GM23338 (cell line): ENCODE measurements around the gene ARHGEF28.

ENCODE experiments used
- CTCF ChIP-seq, 2 experiments: fragments of 200-600 bp in 1 of 2; sonication (generic) in 1 of 2; conservative IDR thresholded peaks; 2 replicates each; pipeline versions ENCODE4 v1.5.1 to v1.6.1; 2016 to 2017; ENCODE audit warnings: antibody characterized with exemption in 2 of 2, low read depth in 2 of 2, mild to moderate bottlenecking in 2 of 2, moderate library complexity in 1 of 2
- EZH2 ChIP-seq: fragments of 200-600 bp; sonication (generic); IDR thresholded peaks from one replicate; pipeline ENCODE4 v1.8.0; 2017; ENCODE audit warnings: antibody characterized with exemption, mild to moderate bottlenecking, low read depth; ENCODE audit not compliant: unreplicated experiment
- EZH2phosphoT487 ChIP-seq: fragments of 200-600 bp; sonication (generic); IDR thresholded peaks from one replicate; pipeline ENCODE4 v1.8.1; 2018; ENCODE audit warnings: antibody characterized with exemption; ENCODE audit not compliant: unreplicated experiment
- JUNB ChIP-seq: IDR thresholded peaks from one replicate; pipeline ENCODE4 v1.6.1; 2016; ENCODE audit warnings: antibody characterized with exemption; ENCODE audit not compliant: unreplicated experiment
- REST ChIP-seq: IDR thresholded peaks from one replicate; pipeline ENCODE4 v1.6.1; 2018; ENCODE audit warnings: antibody characterized with exemption; ENCODE audit not compliant: unreplicated experiment

GRCh38 chr5:73947906-73948640 is 322.1 kb downstream of the ARHGEF28 start:
- no peak for TF ChIP-seq EZH2phosphoT487
- no peak for TF ChIP-seq CTCF (conservative IDR thresholded peaks at IDR 0.05; ENCODE audit: low read depth in 2 of 2)
- no peak for TF ChIP-seq REST
- TF ChIP-seq JUNB: no peak
- no peak for TF ChIP-seq EZH2
